MCF 10A (cell line): ENCODE measurements around the gene PGRMC2. TPM values are rescaled to one million over a fixed set of nuclear protein-coding genes. Genes with fewer than 3 reads are reported as not detected.
A peak's percentile ranks its signal among the peaks of the same experiment; 100 is the strongest.

ENCODE experiments used
- Bru-seq: library from RNA; stranded (reverse); fragments of 400-500 nt; gene quantifications from one replicate; lab custom pipeline; 2021; lab: Mats Ljungman, UMichigan
- BruChase-seq, 2 experiments: library from RNA; stranded (reverse); fragments of 400-500 nt; gene quantifications; one replicate each; lab custom pipeline; 2021; lab: Mats Ljungman, UMichigan
- BruUV-seq: library from RNA; stranded (reverse); fragments of 400-500 nt; replicated peaks from 2 replicates; lab custom pipeline; 2021; lab: Mats Ljungman, UMichigan
- CTCF ChIA-PET: fragments of 300-600 bp; sonication (Branson Sonifier 250); formaldehyde crosslinking; extraction: SDS; loops from one replicate; lab custom pipeline; 2021; ENCODE audit warnings: antibody characterized with exemption, inconsistent platforms; lab: Yijun Ruan, JAX
- POLR2A ChIA-PET: fragments of 300-600, 350-650 bp; sonication (Branson Sonifier 250); formaldehyde crosslinking; extraction: SDS; loops from one replicate; lab custom pipeline; 2020; ENCODE audit warnings: antibody characterized with exemption, inconsistent platforms; lab: Yijun Ruan, JAX
- DNase-seq: peaks from one replicate; pipeline ENCODE4 v3.0.0-alpha.2; 2018; ENCODE audit not compliant: unreplicated experiment
- H3K27ac Mint-ChIP-seq: one replicate; pipeline ENCODE4 v1.8.0; 2022; ENCODE audit warnings: mild to moderate bottlenecking, low read depth, mixed read lengths; ENCODE audit not compliant: unreplicated experiment
- H3K27me3 Mint-ChIP-seq: one replicate; pipeline ENCODE4 v1.8.0; 2022; ENCODE audit warnings: mixed read lengths; ENCODE audit not compliant: insufficient read depth, unreplicated experiment
- H3K36me3 Mint-ChIP-seq: one replicate; pipeline ENCODE4 v1.8.0; 2022; ENCODE audit warnings: mild to moderate bottlenecking, moderate library complexity, mixed read lengths; ENCODE audit not compliant: insufficient read depth, unreplicated experiment
- H3K4me1 Mint-ChIP-seq: one replicate; pipeline ENCODE4 v1.8.0; 2022; ENCODE audit warnings: mixed read lengths; ENCODE audit not compliant: insufficient read depth, unreplicated experiment
- H3K4me3 Mint-ChIP-seq: one replicate; pipeline ENCODE4 v1.8.0; 2022; ENCODE audit warnings: mild to moderate bottlenecking, moderate library complexity, mixed read lengths; ENCODE audit not compliant: unreplicated experiment
- H3K9me3 Mint-ChIP-seq: one replicate; pipeline ENCODE4 v1.8.0; 2022; ENCODE audit warnings: mixed read lengths; ENCODE audit not compliant: unreplicated experiment
- intact Hi-C: fragments of 100-400 bp; cut with micrococcal nuclease; formaldehyde crosslinking; loops from 2 replicates; pipeline ENCODE4 v1.14.1; 2022
- long read RNA-seq: library from polyadenylated mRNA; stranded (forward); transcript quantifications from one replicate; pipeline ENCODE4 v2.0.0, GENCODE V29; 2022
- total RNA-seq: library from RNA; stranded (reverse); gene quantifications from 2 replicates; pipeline ENCODE4 v1.2.3, GENCODE V29; 2022
- TF ChIP-seq, protein P1 (sequence below): fragments of 200-600 bp; IDR thresholded peaks from one replicate; pipeline ENCODE4 v1.8.0; 2022; ENCODE audit warnings: antibody characterized with exemption, mild to moderate bottlenecking; ENCODE audit not compliant: unreplicated experiment

The PGRMC2 gene, protein sequence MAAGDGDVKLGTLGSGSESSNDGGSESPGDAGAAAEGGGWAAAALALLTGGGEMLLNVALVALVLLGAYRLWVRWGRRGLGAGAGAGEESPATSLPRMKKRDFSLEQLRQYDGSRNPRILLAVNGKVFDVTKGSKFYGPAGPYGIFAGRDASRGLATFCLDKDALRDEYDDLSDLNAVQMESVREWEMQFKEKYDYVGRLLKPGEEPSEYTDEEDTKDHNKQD
- 54.3 and 68.5 TPM in 2 replicates for total RNA-seq
- Bru-seq, nascent RNA = percentile 89 among the genes with signal in this experiment
- percentile 94 among the genes with signal in this experiment for BruChase-seq, experiment 1, labeled RNA remaining after a 6-hour chase
- percentile 92 among the genes with signal in this experiment for BruChase-seq, experiment 2, labeled RNA remaining after a 2-hour chase
- long read RNA-seq, transcript PGRMC2-208 (3 exons, 3,783 nt) = major isoform, 6 of 40 reads
- long read RNA-seq, partial matches to known transcripts = 0 of 40 reads
- long read RNA-seq, other reads (novel, unspliced or antisense) = 33 of 40 reads

DNA sequence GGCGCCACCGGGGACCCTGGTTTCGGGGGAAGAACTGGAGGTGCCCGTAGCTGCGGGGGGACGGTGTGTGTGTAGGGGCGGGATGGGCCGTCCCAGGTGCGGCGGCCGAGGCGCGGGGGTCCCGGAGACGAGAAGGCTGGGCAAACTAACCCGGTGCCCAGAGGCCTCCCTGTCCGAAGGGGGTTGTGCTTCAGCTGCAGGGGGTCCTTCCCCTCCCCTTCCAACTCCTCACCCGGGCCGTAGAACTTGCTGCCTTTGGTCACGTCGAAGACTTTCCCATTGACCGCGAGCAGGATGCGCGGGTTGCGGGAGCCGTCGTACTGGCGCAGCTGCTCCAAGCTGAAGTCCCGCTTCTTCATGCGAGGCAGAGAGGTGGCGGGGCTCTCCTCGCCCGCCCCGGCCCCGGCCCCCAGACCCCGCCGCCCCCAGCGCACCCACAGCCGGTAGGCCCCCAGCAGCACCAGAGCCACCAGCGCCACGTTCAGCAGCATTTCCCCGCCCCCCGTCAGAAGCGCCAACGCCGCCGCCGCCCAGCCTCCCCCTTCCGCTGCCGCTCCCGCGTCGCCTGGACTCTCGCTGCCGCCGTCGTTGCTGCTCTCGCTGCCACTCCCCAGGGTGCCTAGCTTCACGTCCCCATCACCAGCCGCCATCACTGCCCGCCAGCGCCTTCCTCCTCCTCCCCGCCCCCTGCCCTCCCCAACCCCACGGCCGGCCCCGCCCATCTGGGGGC, at the start of gene PGRMC2:
Gene PGRMC2 (minus strand): TSS at position 673 of the 730 bp plus-strand sequence. CDS start 23 bp downstream, at position 650.
- no peak for DNase-seq
- peaks cover 24% of the 10 kb centered on the region for H3K4me1 Mint-ChIP-seq
- peaks cover 10% of the 10 kb centered on the region for H3K36me3 Mint-ChIP-seq
- H3K4me3 Mint-ChIP-seq = peak within 1 kb of the TSS; percentile 77
- peaks cover 7% of the 10 kb centered on the region for H3K9me3 Mint-ChIP-seq
- no TSS peak for BruUV-seq
- H3K27me3 Mint-ChIP-seq = no peaks in the 10 kb centered on the region
- POLR2A ChIA-PET = interaction anchor here (0.6 to 6.0 kb wide), 26 partner anchors 10 to 1891 kb away, joined by 3 to 115 read pairs (median 6); no protein-coding TSS in a partner anchor
- H3K27ac Mint-ChIP-seq = peak within 1 kb of the TSS; percentile 83
- intact Hi-C loops = loop anchor here (1.0 to 10.0 kb wide), 7 partner anchors 47 to 525 kb away; partner anchors contain the start of gene LARP1B
- CTCF ChIA-PET = interaction anchor here (0.6 to 2.2 kb wide), 5 partner anchors 95 to 287 kb away, joined by 3 to 7 read pairs (median 4); no protein-coding TSS in a partner anchor
- TF ChIP-seq, protein P1, sequence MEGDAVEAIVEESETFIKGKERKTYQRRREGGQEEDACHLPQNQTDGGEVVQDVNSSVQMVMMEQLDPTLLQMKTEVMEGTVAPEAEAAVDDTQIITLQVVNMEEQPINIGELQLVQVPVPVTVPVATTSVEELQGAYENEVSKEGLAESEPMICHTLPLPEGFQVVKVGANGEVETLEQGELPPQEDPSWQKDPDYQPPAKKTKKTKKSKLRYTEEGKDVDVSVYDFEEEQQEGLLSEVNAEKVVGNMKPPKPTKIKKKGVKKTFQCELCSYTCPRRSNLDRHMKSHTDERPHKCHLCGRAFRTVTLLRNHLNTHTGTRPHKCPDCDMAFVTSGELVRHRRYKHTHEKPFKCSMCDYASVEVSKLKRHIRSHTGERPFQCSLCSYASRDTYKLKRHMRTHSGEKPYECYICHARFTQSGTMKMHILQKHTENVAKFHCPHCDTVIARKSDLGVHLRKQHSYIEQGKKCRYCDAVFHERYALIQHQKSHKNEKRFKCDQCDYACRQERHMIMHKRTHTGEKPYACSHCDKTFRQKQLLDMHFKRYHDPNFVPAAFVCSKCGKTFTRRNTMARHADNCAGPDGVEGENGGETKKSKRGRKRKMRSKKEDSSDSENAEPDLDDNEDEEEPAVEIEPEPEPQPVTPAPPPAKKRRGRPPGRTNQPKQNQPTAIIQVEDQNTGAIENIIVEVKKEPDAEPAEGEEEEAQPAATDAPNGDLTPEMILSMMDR = no peak

GRCh38 chr4:128335541-128335940, 47.9 kb upstream of the PGRMC2 start:
- BruUV-seq = no TSS peak
- H3K36me3 Mint-ChIP-seq = no peaks in the 10 kb centered on the region
- POLR2A ChIA-PET = interaction anchor here (1.2 kb wide), 1 partner anchor 9 kb away, joined by 3 read pairs; no protein-coding TSS in a partner anchor
- CTCF ChIA-PET = interaction anchor here (0.7 to 1.4 kb wide), 2 partner anchors 13 to 19 kb away, joined by 3 read pairs; no protein-coding TSS in a partner anchor
- H3K4me3 Mint-ChIP-seq = no peak overlapping the region
- H3K9me3 Mint-ChIP-seq = no peaks in the 10 kb centered on the region
- H3K4me1 Mint-ChIP-seq = peaks cover 12% of the 10 kb centered on the region
- intact Hi-C loops = no loop called here
- TF ChIP-seq, protein P1 = no peak
- no peak for DNase-seq
- H3K27ac Mint-ChIP-seq = no peak overlapping the region
- no peaks in the 10 kb centered on the region for H3K27me3 Mint-ChIP-seq

- CTCF ChIA-PET = interaction anchor here (1.1 to 1.2 kb wide), 2 partner anchors 47 to 93 kb away, joined by 3 to 4 read pairs; no protein-coding TSS in a partner anchor
- Mint-ChIP-seq H3K27me3 (no peaks in the 10 kb centered on the region), H3K4me1 (peaks cover 11% of the 10 kb centered on the region), H3K4me3 (no peak overlapping the region), H3K9me3 (no peaks in the 10 kb centered on the region), H3K27ac (no peak overlapping the region), H3K36me3 (no peaks in the 10 kb centered on the region)
- TF ChIP-seq, protein P1 = no peak
- POLR2A ChIA-PET = no interaction called here
- no peak for DNase-seq
- no TSS peak for BruUV-seq
- intact Hi-C loops = no loop called here
These were observed 46.6 kb upstream of the PGRMC2 start for GRCh38 chr4:128334256-128334655.
